Measurements from ENCODE around the gene KIAA1217. TPM values are rescaled to one million over a fixed set of nuclear protein-coding genes. Genes with fewer than 3 reads are reported as not detected.

Gene KIAA1217
- total RNA-seq (2014; rRNA removed; shearing (Covaris generic)), result 8.2 and 9.3 TPM in 2 replicates

- DNase-seq (ENCODE audit: low read depth), result peak; percentile 39
Measured at GRCh38 chr10:24208661-24209431, at the start of gene KIAA1217. KIAA1217 (plus strand) TSS chr10:24209138; CDS start chr10:24209194, 56 bp downstream.

- no peak for DNase-seq (ENCODE audit: low read depth)
Measured at GRCh38 chr10:24162206-24162985, 46.5 kb upstream of the KIAA1217 start.

- no peak for DNase-seq (ENCODE audit: low read depth)
Measured at GRCh38 chr10:24163485-24163884, 45.5 kb upstream of the KIAA1217 start.

GRCh38 chr10:24168258-24169170 lies 40.4 kb upstream of the KIAA1217 start:
- no peak for DNase-seq (ENCODE audit: low read depth)

GRCh38 chr10:24170199-24170598 lies 38.7 kb upstream of the KIAA1217 start:
- no peak for DNase-seq (ENCODE audit: low read depth)

GRCh38 chr10:24172909-24173308 lies 36.0 kb upstream of the KIAA1217 start:
- DNase-seq (ENCODE audit: low read depth), result no peak

- no peak for DNase-seq (ENCODE audit: low read depth)
Measured at GRCh38 chr10:24174014-24174413, 34.9 kb upstream of the KIAA1217 start.

GRCh38 chr10:24176658-24177057 lies 32.3 kb upstream of the KIAA1217 start:
- no peak for DNase-seq (ENCODE audit: low read depth)

- no peak for DNase-seq (ENCODE audit: low read depth)
Measured at GRCh38 chr10:24177636-24178035, 31.3 kb upstream of the KIAA1217 start.

- DNase-seq (ENCODE audit: low read depth), result no peak
Measured at GRCh38 chr10:24180891-24181290, 28.0 kb upstream of the KIAA1217 start.

GRCh38 chr10:24184455-24184854 lies 24.5 kb upstream of the KIAA1217 start:
- no peak for DNase-seq (ENCODE audit: low read depth)

- no peak for DNase-seq (ENCODE audit: low read depth)
Measured at GRCh38 chr10:24193330-24193729, 15.6 kb upstream of the KIAA1217 start.

- DNase-seq (ENCODE audit: low read depth), result no peak
Measured at GRCh38 chr10:24197263-24197662, 11.7 kb upstream of the KIAA1217 start.

- DNase-seq (ENCODE audit: low read depth), result no peak
Measured at GRCh38 chr10:24201503-24202180, 7.3 kb upstream of the KIAA1217 start.

- no peak for DNase-seq (ENCODE audit: low read depth)
Measured at GRCh38 chr10:24202181-24202570, 6.8 kb upstream of the KIAA1217 start.

- peak; percentile 10 for DNase-seq (ENCODE audit: low read depth)
Measured at GRCh38 chr10:24205821-24206220, 3.1 kb upstream of the KIAA1217 start.

- no peak for DNase-seq (ENCODE audit: low read depth)
Measured at GRCh38 chr10:24206334-24206733, 2.6 kb upstream of the KIAA1217 start.

- DNase-seq (ENCODE audit: low read depth), result no peak
Measured at GRCh38 chr10:24206926-24207325, 2.0 kb upstream of the KIAA1217 start.

- no peak for DNase-seq (ENCODE audit: low read depth)
Measured at GRCh38 chr10:24207341-24207740, 1.6 kb upstream of the KIAA1217 start.

- peak; percentile 9 for DNase-seq (ENCODE audit: low read depth)
Measured at GRCh38 chr10:24207781-24208611, 942 bp upstream of the KIAA1217 start.

GRCh38 chr10:24209432-24209771 lies 464 bp downstream of the KIAA1217 start:
- peak; percentile 71 for DNase-seq (ENCODE audit: low read depth)
